GM12878 (cell line): ENCODE measurements around the gene TSPYL6.

ENCODE experiments used
- ATF2 ChIP-seq: IDR thresholded peaks from 2 replicates; pipeline ENCODE4 v1.6.1; 2012; ENCODE audit warnings: low read length, inconsistent platforms
- CHD2 ChIP-seq: IDR thresholded peaks from 2 replicates; pipeline ENCODE4 v1.6.1; 2011; ENCODE audit warnings: low read depth, low read length, improper control_type of control experiment, borderline replicate concordance
- CTCF ChIP-seq, 3 experiments: IDR thresholded peaks in 2 of 3; conservative IDR thresholded peaks in 1 of 3; 2 replicates each; pipeline ENCODE4 v1.5.1; 2011; ENCODE audit warnings: low read depth in 3 of 3, low read length in 3 of 3, mild to moderate bottlenecking in 3 of 3, control low read depth in 2 of 3, moderate library complexity in 2 of 3, inconsistent platforms in 1 of 3, mixed read lengths in 1 of 3; ENCODE audit not compliant: control insufficient read depth in 2 of 3, insufficient read depth in 1 of 3; ENCODE audit errors: extremely low read depth in 1 of 3
- EZH2 ChIP-seq: IDR thresholded peaks from 2 replicates; pipeline ENCODE4 v1.6.1; 2012; ENCODE audit warnings: low read depth, mild to moderate bottlenecking, control low read depth, inconsistent platforms, low read length, borderline replicate concordance; ENCODE audit not compliant: control insufficient read depth
- NFYA ChIP-seq: IDR thresholded peaks from 2 replicates; pipeline ENCODE4 v1.6.1; 2011; ENCODE audit warnings: low read depth, mild to moderate bottlenecking, low read length, improper control_type of control experiment, borderline replicate concordance
- NFYB ChIP-seq: IDR thresholded peaks from 2 replicates; pipeline ENCODE4 v1.6.1; 2011; ENCODE audit warnings: low read depth, mild to moderate bottlenecking, low read length, improper control_type of control experiment, moderate library complexity; ENCODE audit not compliant: insufficient read depth
- RFX5 ChIP-seq: IDR thresholded peaks from 2 replicates; pipeline ENCODE4 v1.6.1; 2011; ENCODE audit warnings: low read depth, low read length, improper control_type of control experiment
- SMC3 ChIP-seq: IDR thresholded peaks from 2 replicates; pipeline ENCODE4 v1.6.1; 2011; ENCODE audit warnings: low read length, improper control_type of control experiment, borderline replicate concordance
- SP1 ChIP-seq: IDR thresholded peaks from one replicate; pipeline ENCODE4 v1.6.1; 2011; ENCODE audit warnings: low read depth, low read length
- USF1 ChIP-seq: IDR thresholded peaks from 2 replicates; pipeline ENCODE4 v1.6.1; 2011; ENCODE audit warnings: borderline replicate concordance, low read depth, mild to moderate bottlenecking, moderate library complexity, mixed read lengths, low read length; ENCODE audit not compliant: insufficient read depth; ENCODE audit errors: extremely low read length
- TF ChIP-seq, protein P1 (sequence below): IDR thresholded peaks from 2 replicates; pipeline ENCODE4 v1.6.1; 2012; ENCODE audit warnings: mild to moderate bottlenecking, low read depth, low read length

- no peak for TF ChIP-seq SP1
- no peak for TF ChIP-seq NFYA
- no peak for TF ChIP-seq ATF2
- TF ChIP-seq RFX5, result no peak
- no peak for TF ChIP-seq CTCF (IDR thresholded peaks at IDR 0.05 in 2 of 3, conservative IDR thresholded peaks at IDR 0.05 in 1 of 3; ENCODE audit: control insufficient read depth in 2 of 3, extremely low read depth in 1 of 3, insufficient read depth in 1 of 3, low read depth in 3 of 3, low read length in 3 of 3)
- TF ChIP-seq USF1, result no peak
- no peak for TF ChIP-seq SMC3
- no peak for TF ChIP-seq CHD2
- no peak for TF ChIP-seq EZH2
- TF ChIP-seq, protein P1, sequence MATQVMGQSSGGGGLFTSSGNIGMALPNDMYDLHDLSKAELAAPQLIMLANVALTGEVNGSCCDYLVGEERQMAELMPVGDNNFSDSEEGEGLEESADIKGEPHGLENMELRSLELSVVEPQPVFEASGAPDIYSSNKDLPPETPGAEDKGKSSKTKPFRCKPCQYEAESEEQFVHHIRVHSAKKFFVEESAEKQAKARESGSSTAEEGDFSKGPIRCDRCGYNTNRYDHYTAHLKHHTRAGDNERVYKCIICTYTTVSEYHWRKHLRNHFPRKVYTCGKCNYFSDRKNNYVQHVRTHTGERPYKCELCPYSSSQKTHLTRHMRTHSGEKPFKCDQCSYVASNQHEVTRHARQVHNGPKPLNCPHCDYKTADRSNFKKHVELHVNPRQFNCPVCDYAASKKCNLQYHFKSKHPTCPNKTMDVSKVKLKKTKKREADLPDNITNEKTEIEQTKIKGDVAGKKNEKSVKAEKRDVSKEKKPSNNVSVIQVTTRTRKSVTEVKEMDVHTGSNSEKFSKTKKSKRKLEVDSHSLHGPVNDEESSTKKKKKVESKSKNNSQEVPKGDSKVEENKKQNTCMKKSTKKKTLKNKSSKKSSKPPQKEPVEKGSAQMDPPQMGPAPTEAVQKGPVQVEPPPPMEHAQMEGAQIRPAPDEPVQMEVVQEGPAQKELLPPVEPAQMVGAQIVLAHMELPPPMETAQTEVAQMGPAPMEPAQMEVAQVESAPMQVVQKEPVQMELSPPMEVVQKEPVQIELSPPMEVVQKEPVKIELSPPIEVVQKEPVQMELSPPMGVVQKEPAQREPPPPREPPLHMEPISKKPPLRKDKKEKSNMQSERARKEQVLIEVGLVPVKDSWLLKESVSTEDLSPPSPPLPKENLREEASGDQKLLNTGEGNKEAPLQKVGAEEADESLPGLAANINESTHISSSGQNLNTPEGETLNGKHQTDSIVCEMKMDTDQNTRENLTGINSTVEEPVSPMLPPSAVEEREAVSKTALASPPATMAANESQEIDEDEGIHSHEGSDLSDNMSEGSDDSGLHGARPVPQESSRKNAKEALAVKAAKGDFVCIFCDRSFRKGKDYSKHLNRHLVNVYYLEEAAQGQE, result no peak
- no peak for TF ChIP-seq NFYB
Measured at GRCh38 chr2:54255230-54256090, 569 bp downstream of the TSPYL6 start.
